Measurements from ENCODE around the gene LIPE.

Gene LIPE

DNA sequence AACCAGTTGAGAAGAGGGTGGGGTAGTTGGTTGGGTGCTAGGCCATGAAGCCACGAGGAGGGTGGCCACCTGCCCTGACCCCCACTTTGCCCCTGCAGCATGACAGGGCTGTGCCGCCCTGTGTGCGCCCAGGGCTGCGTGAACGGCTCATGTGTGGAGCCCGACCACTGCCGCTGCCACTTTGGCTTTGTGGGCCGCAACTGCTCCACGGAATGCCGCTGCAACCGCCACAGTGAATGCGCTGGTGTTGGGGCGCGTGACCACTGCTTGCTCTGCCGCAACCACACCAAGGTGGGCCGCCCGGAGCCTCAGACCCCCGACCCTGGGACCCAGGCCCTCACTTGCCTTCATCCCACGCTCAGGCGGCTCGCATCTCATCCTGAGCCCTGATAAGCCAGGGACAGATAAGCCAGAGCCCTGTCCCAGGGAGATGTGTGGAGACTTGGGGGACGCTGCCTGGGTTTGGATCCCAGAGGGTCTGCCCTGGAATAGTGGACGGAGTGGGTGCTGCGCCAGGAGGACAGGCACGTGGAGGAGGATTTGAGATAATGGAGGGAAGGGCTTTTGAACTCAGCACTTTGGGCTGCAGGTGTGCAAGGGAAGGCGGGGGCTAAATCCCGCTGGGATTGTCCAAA lies 57.6 kb downstream of the LIPE start:
- no peaks in the 10 kb centered on the region for H3F3A ChIP-seq (ENCODE audit: control insufficient read depth, insufficient read depth)
- peaks cover 8% of the 10 kb centered on the region for H3K4me1 ChIP-seq (ENCODE audit: control insufficient read depth, low read length)
- H3K4me2 ChIP-seq (ENCODE audit: low read length): no peak overlapping the region
- peaks cover under 1% of the 10 kb centered on the region; the same call in 1 of the 2 replicates for H3K9me3 ChIP-seq (ENCODE audit: control insufficient read depth, insufficient read depth, low read length)
- TF ChIP-seq, protein P1, sequence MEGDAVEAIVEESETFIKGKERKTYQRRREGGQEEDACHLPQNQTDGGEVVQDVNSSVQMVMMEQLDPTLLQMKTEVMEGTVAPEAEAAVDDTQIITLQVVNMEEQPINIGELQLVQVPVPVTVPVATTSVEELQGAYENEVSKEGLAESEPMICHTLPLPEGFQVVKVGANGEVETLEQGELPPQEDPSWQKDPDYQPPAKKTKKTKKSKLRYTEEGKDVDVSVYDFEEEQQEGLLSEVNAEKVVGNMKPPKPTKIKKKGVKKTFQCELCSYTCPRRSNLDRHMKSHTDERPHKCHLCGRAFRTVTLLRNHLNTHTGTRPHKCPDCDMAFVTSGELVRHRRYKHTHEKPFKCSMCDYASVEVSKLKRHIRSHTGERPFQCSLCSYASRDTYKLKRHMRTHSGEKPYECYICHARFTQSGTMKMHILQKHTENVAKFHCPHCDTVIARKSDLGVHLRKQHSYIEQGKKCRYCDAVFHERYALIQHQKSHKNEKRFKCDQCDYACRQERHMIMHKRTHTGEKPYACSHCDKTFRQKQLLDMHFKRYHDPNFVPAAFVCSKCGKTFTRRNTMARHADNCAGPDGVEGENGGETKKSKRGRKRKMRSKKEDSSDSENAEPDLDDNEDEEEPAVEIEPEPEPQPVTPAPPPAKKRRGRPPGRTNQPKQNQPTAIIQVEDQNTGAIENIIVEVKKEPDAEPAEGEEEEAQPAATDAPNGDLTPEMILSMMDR (IDR thresholded peaks at IDR 0.05; ENCODE audit: low read depth, low read length, poor library complexity, severe bottlenecking): no peak
- no peak for TF ChIP-seq EZH2phosphoT487 (IDR thresholded peaks at IDR 0.05; ENCODE audit: borderline replicate concordance, low read length)
- no peak overlapping the region for H3K27ac ChIP-seq (ENCODE audit: low read depth, low read length)
- H4K20me1 ChIP-seq (ENCODE audit: control insufficient read depth, insufficient read depth, low read depth, low read length): no peaks in the 10 kb centered on the region; the same call in 1 of the 2 replicates
- no peaks in the 10 kb centered on the region for H3K27me3 ChIP-seq (ENCODE audit: control insufficient read depth, low read length)
- no peak overlapping the region for H3K4me3 ChIP-seq (ENCODE audit: low read length)
- no peaks in the 10 kb centered on the region for H3K79me2 ChIP-seq (ENCODE audit: control insufficient read depth, low read length)
- peaks cover 1% of the 10 kb centered on the region for H3K36me3 ChIP-seq (ENCODE audit: control insufficient read depth, low read length)
- H3K9me2 ChIP-seq (replicated peaks; ENCODE audit: control insufficient read depth, low read length): no peaks in the 10 kb centered on the region

DNA sequence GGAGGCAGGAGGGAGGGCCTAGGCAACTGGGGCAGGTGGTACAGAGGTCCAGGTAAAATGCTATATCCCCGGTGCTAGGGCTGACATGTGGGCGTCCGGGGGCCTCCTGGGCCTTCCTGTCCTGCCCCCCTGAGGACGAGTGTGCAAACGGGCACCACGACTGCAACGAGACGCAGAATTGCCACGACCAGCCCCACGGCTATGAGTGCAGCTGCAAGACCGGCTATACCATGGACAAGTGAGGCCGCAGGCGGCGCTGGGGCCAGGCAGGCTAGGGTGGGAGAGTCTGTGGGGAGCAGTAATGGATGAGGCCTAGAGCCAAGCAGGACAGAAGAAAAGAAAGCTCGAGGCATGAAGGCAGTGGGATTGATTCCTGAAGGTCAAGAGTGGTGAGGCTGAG lies 58.4 kb downstream of the LIPE start:
- H3K4me1 ChIP-seq (ENCODE audit: control insufficient read depth, low read length): peaks cover 13% of the 10 kb centered on the region
- peaks cover 9% of the 10 kb centered on the region for H3K36me3 ChIP-seq (ENCODE audit: control insufficient read depth, low read length)

DNA sequence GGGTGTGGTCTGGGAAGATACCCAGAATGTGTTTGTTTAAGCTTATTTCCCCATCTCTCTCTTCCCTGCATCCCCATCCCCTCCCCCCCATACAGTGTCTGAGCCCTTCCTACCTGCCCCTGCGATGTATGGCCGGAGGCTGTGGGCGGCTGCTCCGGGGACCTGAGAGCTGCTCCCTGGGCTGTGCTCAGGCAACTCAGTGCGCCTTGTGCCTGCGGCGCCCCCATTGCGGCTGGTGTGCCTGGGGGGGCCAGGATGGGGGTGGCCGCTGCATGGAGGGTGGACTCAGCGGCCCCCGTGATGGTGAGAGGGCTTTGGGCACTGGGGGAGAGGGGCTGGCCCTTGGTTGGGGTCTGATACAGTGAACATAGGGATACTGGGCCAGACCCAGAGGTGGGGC lies 58.8 kb downstream of the LIPE start:
- no peaks in the 10 kb centered on the region for H3K27me3 ChIP-seq (ENCODE audit: control insufficient read depth, low read length)
- H3K36me3 ChIP-seq (ENCODE audit: control insufficient read depth, low read length): peaks cover 12% of the 10 kb centered on the region
- no peak for TF ChIP-seq EZH2phosphoT487 (IDR thresholded peaks at IDR 0.05; ENCODE audit: borderline replicate concordance, low read length)
- TF ChIP-seq, protein P1 (IDR thresholded peaks at IDR 0.05; ENCODE audit: low read depth, low read length, poor library complexity, severe bottlenecking): no peak
- H3K4me2 ChIP-seq (ENCODE audit: low read length): no peak overlapping the region
- no peaks in the 10 kb centered on the region; the same call in 1 of the 2 replicates for H4K20me1 ChIP-seq (ENCODE audit: control insufficient read depth, insufficient read depth, low read depth, low read length)
- peaks cover 11% of the 10 kb centered on the region; the same call in 1 of the 2 replicates for H3K9me3 ChIP-seq (ENCODE audit: control insufficient read depth, insufficient read depth, low read length)
- no peak overlapping the region for H3K4me3 ChIP-seq (ENCODE audit: low read length)
- H3K27ac ChIP-seq (ENCODE audit: low read depth, low read length): no peak overlapping the region
- H3F3A ChIP-seq (ENCODE audit: control insufficient read depth, insufficient read depth): no peaks in the 10 kb centered on the region
- H3K4me1 ChIP-seq (ENCODE audit: control insufficient read depth, low read length): peaks cover 17% of the 10 kb centered on the region
- H3K79me2 ChIP-seq (ENCODE audit: control insufficient read depth, low read length): no peaks in the 10 kb centered on the region
- no peaks in the 10 kb centered on the region for H3K9me2 ChIP-seq (replicated peaks; ENCODE audit: control insufficient read depth, low read length)

More for the DNA sequence above, 58.4 kb downstream of the LIPE start:
- H3K4me3 ChIP-seq (ENCODE audit: low read length): no peak overlapping the region
- peaks cover 8% of the 10 kb centered on the region; the same call in 1 of the 2 replicates for H3K9me3 ChIP-seq (ENCODE audit: control insufficient read depth, insufficient read depth, low read length)
- H3K4me2 ChIP-seq (ENCODE audit: low read length): no peak overlapping the region
- no peaks in the 10 kb centered on the region for H3F3A ChIP-seq (ENCODE audit: control insufficient read depth, insufficient read depth)
- no peak overlapping the region for H3K27ac ChIP-seq (ENCODE audit: low read depth, low read length)
- H4K20me1 ChIP-seq (ENCODE audit: control insufficient read depth, insufficient read depth, low read depth, low read length): no peaks in the 10 kb centered on the region; the same call in 1 of the 2 replicates
- H3K9me2 ChIP-seq (replicated peaks; ENCODE audit: control insufficient read depth, low read length): no peaks in the 10 kb centered on the region
- TF ChIP-seq, protein P1 (IDR thresholded peaks at IDR 0.05; ENCODE audit: low read depth, low read length, poor library complexity, severe bottlenecking): no peak
- TF ChIP-seq EZH2phosphoT487 (IDR thresholded peaks at IDR 0.05; ENCODE audit: borderline replicate concordance, low read length): no peak
- H3K27me3 ChIP-seq (ENCODE audit: control insufficient read depth, low read length): no peaks in the 10 kb centered on the region
- H3K79me2 ChIP-seq (ENCODE audit: control insufficient read depth, low read length): no peaks in the 10 kb centered on the region
